ENCODE results near the gene STX2. TPM values are rescaled to one million over a fixed set of nuclear protein-coding genes. Genes with fewer than 3 reads are reported as not detected.

Gene STX2
- total and polyA plus RNA-seq, 2 donors (not counting 3 experiments of a cell fraction or from before 2014, with no cell fraction given): 26.2 to 32.6 TPM

GRCh38 chr12:130859161-130859560, 20.1 kb upstream of the STX2 start:
- dilution Hi-C loops (cut with MboI; ENCODE audit: extremely low pct_ligation_motif_present, low sequenced_read_pairs): no loop called here
- Histone ChIP-seq H3K4me1 (ENCODE audit: control insufficient read depth, extremely low read depth, insufficient read depth, low read length) (no peaks in the 10 kb centered on the region), H3K4me3 (replicated peaks in 1 of 3; ENCODE audit: insufficient read depth in 1 of 3, low read depth in 1 of 3, low read length in 3 of 3) (no peak overlapping the region), H3K9ac (replicated peaks; ENCODE audit: extremely low read depth, insufficient read depth, low read length) (no peak overlapping the region), H3K4me2 (ENCODE audit: insufficient read depth, low read length) (no peak overlapping the region), H3K9me3 (replicated peaks; ENCODE audit: control insufficient read depth, insufficient read depth, low read length) (no peaks in the 10 kb centered on the region), H4K20me1 (replicated peaks; ENCODE audit: control insufficient read depth, extremely low read depth, insufficient read depth, low read length) (no peaks in the 10 kb centered on the region), H3K9me1 (replicated peaks; ENCODE audit: control insufficient read depth, extremely low read depth, insufficient read depth, low read length) (no peaks in the 10 kb centered on the region), H3K36me3 (ENCODE audit: control insufficient read depth in 2 of 2, extremely low read depth in 1 of 2, insufficient read depth in 2 of 2, low read length in 2 of 2) (no peaks in the 10 kb centered on the region), H3K27ac (ENCODE audit: insufficient read depth, low read depth, low read length) (no peak overlapping the region), H2AFZ (ENCODE audit: low read depth, low read length) (no peak overlapping the region), H3K27me3 (ENCODE audit: control insufficient read depth in 2 of 2, insufficient read depth in 2 of 2, low read length in 2 of 2) (no peaks in the 10 kb centered on the region), H3K79me2 (ENCODE audit: control insufficient read depth, insufficient read depth, low read length) (no peaks in the 10 kb centered on the region)
- no peak for FAIRE-seq
- TF ChIP-seq POLR2AphosphoS5 (IDR thresholded peaks at IDR 0.05; ENCODE audit: insufficient read depth, low read depth, low read length): no peak
- TF ChIP-seq CTCF (IDR thresholded peaks at IDR 0.05; ENCODE audit: extremely low read depth in 1 of 2, insufficient read depth in 1 of 2, low read depth in 1 of 2, low read length in 2 of 2): no peak
- TF ChIP-seq MAX (IDR thresholded peaks at IDR 0.05; ENCODE audit: insufficient read depth, insufficient read length): no peak
- CTCF ChIA-PET: no interaction called here
- no peak for DNase-seq (ENCODE audit: low read depth, low spot score)
- POLR2A ChIA-PET: no interaction called here
- intact Hi-C loops (cut with micrococcal nuclease): no loop called here
- BruUV-seq (replicated peaks): no TSS peak

GRCh38 chr12:130858084-130858483, 19.0 kb upstream of the STX2 start:
- Histone ChIP-seq H2AFZ (ENCODE audit: low read depth, low read length) (no peak overlapping the region), H3K9ac (replicated peaks; ENCODE audit: extremely low read depth, insufficient read depth, low read length) (no peak overlapping the region), H3K4me1 (ENCODE audit: control insufficient read depth, extremely low read depth, insufficient read depth, low read length) (no peaks in the 10 kb centered on the region), H3K9me3 (replicated peaks; ENCODE audit: control insufficient read depth, insufficient read depth, low read length) (no peaks in the 10 kb centered on the region), H3K36me3 (ENCODE audit: control insufficient read depth in 2 of 2, extremely low read depth in 1 of 2, insufficient read depth in 2 of 2, low read length in 2 of 2) (no peaks in the 10 kb centered on the region), H3K9me1 (replicated peaks; ENCODE audit: control insufficient read depth, extremely low read depth, insufficient read depth, low read length) (no peaks in the 10 kb centered on the region), H3K79me2 (ENCODE audit: control insufficient read depth, insufficient read depth, low read length) (no peaks in the 10 kb centered on the region), H3K27ac (ENCODE audit: insufficient read depth, low read depth, low read length) (no peak overlapping the region), H3K27me3 (ENCODE audit: control insufficient read depth in 2 of 2, insufficient read depth in 2 of 2, low read length in 2 of 2) (peaks cover 0 to 2% of the 10 kb centered on the region in 2 experiments), H3K4me3 (replicated peaks in 1 of 3; ENCODE audit: insufficient read depth in 1 of 3, low read depth in 1 of 3, low read length in 3 of 3) (no peak overlapping the region), H3K4me2 (ENCODE audit: insufficient read depth, low read length) (no peak overlapping the region), H4K20me1 (replicated peaks; ENCODE audit: control insufficient read depth, extremely low read depth, insufficient read depth, low read length) (no peaks in the 10 kb centered on the region)
- ChIA-PET POLR2A (no interaction called here), CTCF (interaction anchor here (1.3 kb wide), 1 partner anchor 10 kb away, joined by 4 read pairs; no protein-coding TSS in a partner anchor)
- TF ChIP-seq FOS (IDR thresholded peaks at IDR 0.05; ENCODE audit: borderline replicate concordance, insufficient read depth, low read length): no peak
- no peak for TF ChIP-seq POLR2AphosphoS5 (IDR thresholded peaks at IDR 0.05; ENCODE audit: insufficient read depth, low read depth, low read length)
- no peak for TF ChIP-seq MAX (IDR thresholded peaks at IDR 0.05; ENCODE audit: insufficient read depth, insufficient read length)
- TF ChIP-seq GATA2 (IDR thresholded peaks at IDR 0.05; ENCODE audit: insufficient read depth, insufficient read length, low read depth, low read length): no peak
- no peak for TF ChIP-seq MYC (IDR thresholded peaks at IDR 0.05; ENCODE audit: low read depth, low read length)
- no peak for TF ChIP-seq POLR2A (IDR thresholded peaks at IDR 0.05; ENCODE audit: low read depth, low read length)
- no peak for TF ChIP-seq CTCF (IDR thresholded peaks at IDR 0.05; ENCODE audit: extremely low read depth in 1 of 2, insufficient read depth in 1 of 2, low read depth in 1 of 2, low read length in 2 of 2)
- no peak for TF ChIP-seq EZH2 (IDR thresholded peaks at IDR 0.05; ENCODE audit: borderline replicate concordance, low read depth, low read length, severe bottlenecking)
- TF ChIP-seq JUN (IDR thresholded peaks at IDR 0.05; ENCODE audit: borderline replicate concordance, insufficient read depth, insufficient read length, low read depth): no peak
- BruUV-seq (replicated peaks): no TSS peak
- dilution Hi-C loops (cut with MboI; ENCODE audit: extremely low pct_ligation_motif_present, low sequenced_read_pairs): no loop called here
- no peak for DNase-seq (ENCODE audit: low read depth, low spot score)
- intact Hi-C loops (cut with micrococcal nuclease): no loop called here
- FAIRE-seq: no peak
